C4-2B (cell line): Measurements from ENCODE around the gene FZR1.
"Not testable (repeated sequence)": the region's sequence is repeated elsewhere in the genome, so short reads cannot be mapped to it uniquely, and the experiment has no call there.

Experiments used
- H3K27ac ChIP-seq: fragments of 450-650 bp; 2 replicates; pipeline ENCODE4 v1.5.1; 2017
- CTCF ChIP-seq: fragments of 450-650 bp; conservative IDR thresholded peaks from 2 replicates; pipeline ENCODE4 v1.5.1; 2017; ENCODE audit warnings: mild to moderate bottlenecking
- ZFX ChIP-seq: fragments of 450-650 bp; IDR thresholded peaks from 2 replicates; pipeline ENCODE4 v1.6.1; 2017

The FZR1 gene

GRCh38 chr19:3500429-3501101, 5.5 kb upstream of the FZR1 start, which contains the start of gene DOHH:
DOHH (minus strand) TSS chr19:3500674; CDS start chr19:3496814, 3,860 bp downstream.
- peak; percentile 52; the same call in 1 of the 2 replicates for TF ChIP-seq ZFX
- no peak for TF ChIP-seq CTCF

GRCh38 chr19:3501780-3502179, 4.3 kb upstream of the FZR1 start:
- peak overlapping the region; percentile 95; the same call in 1 of the 2 replicates for H3K27ac ChIP-seq
- TF ChIP-seq ZFX (no peak), CTCF (no peak)

More at GRCh38 chr19:3500429-3501101, 5.5 kb upstream of the FZR1 start, which contains the start of gene DOHH:
- peak within 1 kb of the TSS; percentile 95 for H3K27ac ChIP-seq

GRCh38 chr19:3503036-3503572, 3.0 kb upstream of the FZR1 start:
- no peak overlapping the region for H3K27ac ChIP-seq
- no peak for TF ChIP-seq ZFX
- no peak for TF ChIP-seq CTCF

GRCh38 chr19:3504735-3505134, 1.4 kb upstream of the FZR1 start:
- no peak for TF ChIP-seq CTCF
- no peak for TF ChIP-seq ZFX
- peak overlapping the region; percentile 95 for H3K27ac ChIP-seq

GRCh38 chr19:3506384-3507340, 551 bp downstream of the FZR1 start:
- peak overlapping the region; percentile 95 for H3K27ac ChIP-seq
- TF ChIP-seq CTCF (no peak), ZFX (peak; percentile 64; the same call in 1 of the 2 replicates)

- no peak for TF ChIP-seq ZFX
- no peak for TF ChIP-seq CTCF
- peak overlapping the region; percentile 95 for H3K27ac ChIP-seq
Observed at GRCh38 chr19:3507371-3508120, 1.4 kb downstream of the FZR1 start.

GRCh38 chr19:3508121-3508661, 2.1 kb downstream of the FZR1 start:
- not testable (repeated sequence) for H3K27ac ChIP-seq
